Measurements from ENCODE around the gene GAREM1.

- no peak for TF ChIP-seq TAF1 (IDR thresholded peaks at IDR 0.05; ENCODE audit: borderline replicate concordance, low read depth, low read length)
- TF ChIP-seq POLR2A (IDR thresholded peaks at IDR 0.05; ENCODE audit: low read depth, low read length): no peak
These were observed 144.0 kb downstream of the GAREM1 start for GRCh38 chr18:32326450-32327308.
